HepG2 (cell line): Measurements from ENCODE around the gene TMEM100. TPM values are rescaled to one million over a fixed set of nuclear protein-coding genes. Genes with fewer than 3 reads are reported as not detected.

ENCODE experiments used
- ATAC-seq: fragments of 200-7000 bp; cut with Tn5 transposase; 3 replicates; pipeline ENCODE4 v1.9.1; 2020; ENCODE audit warnings: mild to moderate bottlenecking, moderate library complexity
- BruUV-seq: library from RNA; stranded (reverse); fragments of 400-500 nt; replicated peaks from 2 replicates; lab custom pipeline; 2021; lab: Mats Ljungman, UMichigan
- CTCF ChIA-PET: fragments of 300-600 bp; formaldehyde crosslinking; extraction: SDS; loops from one replicate; lab custom pipeline; 2021; ENCODE audit warnings: low total read pairs, inconsistent platforms, low intra/inter-chr PET ratio; lab: Yijun Ruan, JAX
- POLR2A ChIA-PET: fragments of 350-600 bp; sonication (Branson Sonifier 250); formaldehyde crosslinking; loops from one replicate; lab custom pipeline; 2020; ENCODE audit warnings: antibody characterized with exemption, inconsistent platforms; lab: Yijun Ruan, JAX
- DNase-seq: peaks from one replicate; pipeline ENCODE4 v3.0.0-alpha.2; 2015; ENCODE audit warnings: low spot score
- FAIRE-seq: peaks from 3 replicates; lab custom pipeline; 2011; peaks lifted over from hg19 to GRCh38; lab: Jason Lieb, UNC
- H2AFZ ChIP-seq: one replicate; pipeline ENCODE4 v1.6.1; 2011; ENCODE audit warnings: low read length, inconsistent platforms
- H3K27ac ChIP-seq: fragments of 300-600 bp; 3 replicates; pipeline ENCODE4 v1.8.0; 2011; ENCODE audit warnings: mixed run types, mild to moderate bottlenecking, mixed read lengths, low read length, inconsistent platforms; ENCODE audit not compliant: insufficient read depth; ENCODE audit errors: extremely low read length
- H3K27me3 ChIP-seq, 2 experiments: fragments of 200-600 bp in 1 of 2; 2 replicates in 1 of 2; 3 replicates in 1 of 2; pipeline versions ENCODE4 v1.6.0 to v1.8.0; 2011; ENCODE audit warnings: low read length in 2 of 2, mild to moderate bottlenecking in 2 of 2, moderate library complexity in 2 of 2, inconsistent platforms in 1 of 2; ENCODE audit not compliant: insufficient read depth in 2 of 2, control insufficient read depth in 1 of 2
- H3K36me3 ChIP-seq, 2 experiments: fragments of 200-600 bp in 1 of 2; replicated peaks in 1 of 2; 2 replicates in 1 of 2; 3 replicates in 1 of 2; pipeline versions ENCODE4 v1.5.1 to v1.8.0; 2011; ENCODE audit warnings: low read length in 2 of 2, inconsistent platforms in 1 of 2; ENCODE audit not compliant: insufficient read depth in 2 of 2, control insufficient read depth in 1 of 2
- H3K4me1 ChIP-seq: 2 replicates; pipeline ENCODE4 v1.5.1; 2012; ENCODE audit warnings: low read length, inconsistent platforms; ENCODE audit not compliant: insufficient read depth
- H3K4me2 ChIP-seq: 2 replicates; pipeline ENCODE4 v1.6.0; 2011; ENCODE audit warnings: low read depth, low read length, inconsistent platforms
- H3K4me3 ChIP-seq, 3 experiments: fragments of 200-600 bp in 1 of 3; sonication (generic), shearing (Covaris generic) in 1 of 3; replicated peaks in 1 of 3; 2 replicates each; pipeline ENCODE4 v1.5.1; 2011 to 2016; ENCODE audit warnings: low read length in 3 of 3, inconsistent platforms in 2 of 3, low read depth in 2 of 3, mild to moderate bottlenecking in 2 of 3, control low read depth in 1 of 3, mixed read lengths in 1 of 3; ENCODE audit not compliant: insufficient read depth in 1 of 3
- H3K79me2 ChIP-seq: one replicate; pipeline ENCODE4 v1.6.1; 2011; ENCODE audit warnings: low read length, inconsistent platforms; ENCODE audit not compliant: insufficient read depth
- H3K9ac ChIP-seq: 2 replicates; pipeline ENCODE4 v1.6.0; 2011; ENCODE audit warnings: mild to moderate bottlenecking, low read depth, low read length, inconsistent platforms; ENCODE audit not compliant: insufficient read depth
- H3K9me3 ChIP-seq: 2 replicates; pipeline ENCODE4 v1.5.1; 2012; ENCODE audit warnings: mild to moderate bottlenecking, low read length
- H4K20me1 ChIP-seq: 2 replicates; pipeline ENCODE4 v1.6.0; 2011; ENCODE audit warnings: inconsistent platforms, mild to moderate bottlenecking, low read length, moderate library complexity; ENCODE audit not compliant: insufficient read depth
- CREM ChIP-seq, 2 experiments: sonication (generic) in 1 of 2; formaldehyde crosslinking in 1 of 2; IDR thresholded peaks; 2 replicates each; pipeline versions ENCODE4 v1.4.0 to v1.6.1; 2016 to 2020; ENCODE audit warnings: antibody characterized with exemption in 1 of 2, mild to moderate bottlenecking in 1 of 2, missing genetic modification reagents in 1 of 2
- ETV5 ChIP-seq: IDR thresholded peaks from 2 replicates; pipeline ENCODE4 v1.6.1; 2018; ENCODE audit warnings: missing biosample characterization, missing genetic modification reagents, inconsistent platforms, borderline replicate concordance
- FOXP4 ChIP-seq: sonication (generic); formaldehyde crosslinking; IDR thresholded peaks from 2 replicates; pipeline ENCODE4 v1.4.0; 2020; ENCODE audit warnings: missing genetic modification reagents
- IKZF5 ChIP-seq: IDR thresholded peaks from 2 replicates; pipeline ENCODE4 v1.6.1; 2018; ENCODE audit warnings: missing genetic modification reagents, mild to moderate bottlenecking, missing compliant biosample characterization
- KDM6A ChIP-seq: IDR thresholded peaks from 2 replicates; pipeline ENCODE4 v1.6.1; 2016; ENCODE audit warnings: low read depth
- MAFK ChIP-seq, 2 experiments: IDR thresholded peaks in 1 of 2; conservative IDR thresholded peaks in 1 of 2; 2 replicates each; pipeline ENCODE4 v1.6.1; 2011; ENCODE audit warnings: improper control_type of control experiment in 2 of 2, low read length in 2 of 2
- MED8 ChIP-seq: sonication (generic); formaldehyde crosslinking; IDR thresholded peaks from 2 replicates; pipeline ENCODE4 v1.8.1; 2023; ENCODE audit warnings: mild to moderate bottlenecking, missing genetic modification reagents; ENCODE audit not compliant: insufficient replicate concordance
- RARA ChIP-seq: IDR thresholded peaks from 2 replicates; pipeline ENCODE4 v1.6.1; 2016; ENCODE audit warnings: missing genetic modification reagents, missing compliant biosample characterization
- RFX5 ChIP-seq: IDR thresholded peaks from 2 replicates; pipeline ENCODE4 v1.6.1; 2011; ENCODE audit warnings: low read depth, low read length, improper control_type of control experiment
- SOX6 ChIP-seq, 2 experiments: fragments of 450-650 bp in 1 of 2; sonication (generic) in 1 of 2; formaldehyde crosslinking in 1 of 2; IDR thresholded peaks; 2 replicates each; pipeline versions ENCODE4 v1.4.0 to v1.6.1; 2017 to 2020; ENCODE audit warnings: antibody characterized with exemption in 1 of 2, mild to moderate bottlenecking in 1 of 2, missing genetic modification reagents in 1 of 2
- SP5 ChIP-seq: IDR thresholded peaks from 2 replicates; pipeline ENCODE4 v1.6.1; 2016; ENCODE audit warnings: low read depth, borderline replicate concordance
- XRCC5 ChIP-seq: fragments of 200-400 bp; formaldehyde crosslinking; optimal IDR thresholded peaks from 2 replicates; pipeline ENCODE3; 2017; ENCODE audit warnings: mild to moderate bottlenecking, low read length
- ZEB1 ChIP-seq: IDR thresholded peaks from 2 replicates; pipeline ENCODE4 v1.6.1; 2012; ENCODE audit warnings: mild to moderate bottlenecking, low read depth, inconsistent platforms; ENCODE audit not compliant: insufficient replicate concordance
- ZFAT ChIP-seq: sonication (generic); formaldehyde crosslinking; conservative IDR thresholded peaks from 2 replicates; pipeline ENCODE4 v1.8.1; 2023; ENCODE audit warnings: missing genetic modification reagents, inconsistent platforms
- ZNF264 ChIP-seq: sonication (generic); formaldehyde crosslinking; IDR thresholded peaks from 2 replicates; pipeline ENCODE4 v1.4.0; 2020; ENCODE audit warnings: missing genetic modification reagents
- ZNF281 ChIP-seq: sonication (generic); formaldehyde crosslinking; IDR thresholded peaks from 2 replicates; pipeline ENCODE4 v1.4.0; 2020; ENCODE audit warnings: missing genetic modification reagents, borderline replicate concordance
- WGBS: methylation state at CpG from one replicate; pipeline ENCODE4 v1.1.6; 2017; ENCODE audit warnings: low lambda C conversion rate; 5-methylcytosine and 5-hydroxymethylcytosine counted together
- in situ Hi-C: cut with HindIII; loops from 2 replicates; pipeline ENCODE4 v1.10.0; 2017; ENCODE audit warnings: low pct_unique_long_range_greater_than_20kb; ENCODE audit not compliant: extremely low pct_ligation_motif_present
- intact Hi-C: fragments of 100-400 bp; cut with micrococcal nuclease; formaldehyde crosslinking; loops from one replicate; pipeline ENCODE4 v1.10.0; 2022; ENCODE audit not compliant: unreplicated experiment
- polyA plus RNA-seq, 8 experiments: library from polyadenylated mRNA; depleted of rRNA in 3 of 8; stranded (reverse) in 7 of 8; unstranded in 1 of 8; fragments of >200 nt; fragmentation: Illumina TruSeq in 4 of 8; extraction: Trizol in 4 of 8; gene quantifications; 2 replicates each; pipeline versions ENCODE4 v1.2.1 to v1.2.3, GENCODE V29; 2011 to 2016; ENCODE audit warnings: low read depth in 4 of 8, missing spikeins in 1 of 8, mixed read lengths in 1 of 8; ENCODE audit not compliant: insufficient read depth in 1 of 8
- total RNA-seq, 5 experiments: library from RNA; depleted of rRNA; stranded (reverse); fragments of >200 nt; fragmentation: Illumina TruSeq; extraction: Trizol; gene quantifications; 2 replicates each; pipeline ENCODE4 v1.2.3, GENCODE V29; 2016; ENCODE audit warnings: low read depth in 1 of 5

The TMEM100 gene
- total and polyA plus RNA-seq, 2 of the 13 experiments (the other 11 are each of a cell fraction or from before 2014, with no cell fraction given): not detected

GRCh38 chr17:55762086-55762858 is 39.6 kb upstream of the TMEM100 start:
- Histone ChIP-seq H3K27ac (peak overlapping the region; percentile 69), H3K4me1 (peaks cover 66% of the 10 kb centered on the region)
- TF ChIP-seq ETV5 (CRISPR knock-in tag) (peak; percentile 57; the same call in 1 of the 2 replicates), ZFAT (CRISPR knock-in tag) (no peak), RARA (CRISPR knock-in tag) (peak; percentile 80), IKZF5 (no peak), CREM (IDR thresholded peaks at IDR 0.05) (peak; percentile 65; the same call in 1 of the 2 replicates), CREM (CRISPR knock-in tag; IDR thresholded peaks at IDR 0.05) (no peak), SP5 (0 out of 2 replicates have a peak, but pooled peaks have one; percentile 35), ZEB1 (peak; percentile 62), XRCC5 (peak; percentile 49), ZNF264 (CRISPR knock-in tag) (0 out of 2 replicates have a peak, but pooled peaks have one; percentile 41), MAFK (conservative IDR thresholded peaks at IDR 0.05 in 1 of 2, IDR thresholded peaks at IDR 0.05 in 1 of 2; ENCODE audit: low read length in 2 of 2) (peak in 1 of 2 experiments; percentile 18; a peak in 1 of 4 replicates), FOXP4 (peak; percentile 69), SOX6 (IDR thresholded peaks at IDR 0.05) (no peak), SOX6 (CRISPR knock-in tag; IDR thresholded peaks at IDR 0.05) (peak; percentile 84), MED8 (CRISPR knock-in tag) (peak; percentile 51), KDM6A (CRISPR knock-in tag) (peak; percentile 83), RFX5 (no peak), ZNF281 (CRISPR knock-in tag) (peak; percentile 81)

More at GRCh38 chr17:55762086-55762858, 39.6 kb upstream of the TMEM100 start:
- Histone ChIP-seq H3K4me2 (peak overlapping the region; percentile 85), H3K4me3 (peak overlapping the region in 2 of 3 experiments; percentile 39 to 54; a peak in 4 of 6 replicates), H4K20me1 (no peaks in the 10 kb centered on the region), H2AFZ (no peak overlapping the region), H3K9me3 (no peaks in the 10 kb centered on the region), H3K27me3 (no peaks in the 10 kb centered on the region), H3K79me2 (peaks cover 4% of the 10 kb centered on the region), H3K36me3 (no peaks in the 10 kb centered on the region), H3K9ac (0 out of 2 replicates have a peak overlapping the region, but pooled peaks have one; percentile 29)
- in situ Hi-C loops: loop anchor here (25.0 kb wide), 1 partner anchor 375 kb away; no protein-coding TSS in a partner anchor
- ATAC-seq (peak; percentile 97), DNase-seq (peak; percentile 84), FAIRE-seq (peak; percentile 97)
- no TSS peak for BruUV-seq
- POLR2A ChIA-PET: interaction anchor here (2.4 kb wide), 1 partner anchor 11 kb away, joined by 17 read pairs; the partner anchor contains the start of gene PCTP
- 28% methylated on average over 6 of the region's 6 CpGs for WGBS
- intact Hi-C loops: loop anchor here (1.0 to 2.0 kb wide), 3 partner anchors 8 to 19 kb away; partner anchors contain the start of gene PCTP
- CTCF ChIA-PET: no interaction called here
